Testis (tissue), 3 donors: Measurements from ENCODE around the gene STIP1. TPM values are rescaled to one million over a fixed set of nuclear protein-coding genes. Genes with fewer than 3 reads are reported as not detected.

Experiments used
- DNase-seq: peaks from one replicate; pipeline ENCODE4 v3.0.0-alpha.2; 2019
- H3K27ac ChIP-seq, 2 donors: fragments of 200-600 bp; sonication (generic); one replicate each; pipeline ENCODE4 v1.5.1; 2019
- H3K27me3 ChIP-seq: fragments of 200-600 bp; sonication (generic); one replicate; pipeline ENCODE4 v1.5.1; 2019
- H3K36me3 ChIP-seq: fragments of 200-600 bp; sonication (generic); one replicate; pipeline ENCODE4 v1.5.1; 2017; ENCODE audit warnings: low read depth; ENCODE audit errors: missing control alignments
- H3K4me1 ChIP-seq: fragments of 200-600 bp; sonication (generic); one replicate; pipeline ENCODE4 v1.5.1; 2019
- H3K4me3 ChIP-seq, 2 donors: fragments of 200-600 bp; sonication (generic); one replicate each; pipeline ENCODE4 v1.5.1; 2017 to 2019
- H3K9me3 ChIP-seq: fragments of 200-600 bp; sonication (generic); one replicate; pipeline ENCODE4 v1.5.1; 2017
- POLR2A ChIP-seq: fragments of 450-650 bp; IDR thresholded peaks from one replicate; pipeline ENCODE4 v1.6.1; 2017; ENCODE audit warnings: antibody characterized with exemption, mild to moderate bottlenecking, moderate library complexity
- WGBS, 2 donors: methylation state at CpG; one replicate each; pipeline ENCODE4 v1.1.5; 2018; 5-methylcytosine and 5-hydroxymethylcytosine counted together
- intact Hi-C: fragments of 100-400 bp; cut with DNase I; formaldehyde crosslinking; loops from one replicate; pipeline ENCODE4 v1.15.1; 2023; ENCODE audit warnings: low total_unique reads
- polyA plus RNA-seq: library from polyadenylated mRNA; stranded (reverse); fragments of 350-450 nt; fragmentation: Illumina TruSeq; extraction: RNeasy Lipid Tissue Mini Kit (QIAGEN cat#74804); gene quantifications from one replicate; pipeline ENCODE4 v1.2.3, GENCODE V29; 2014; ENCODE audit warnings: low read depth, low replicate concordance; ENCODE audit not compliant: insufficient read depth
- total RNA-seq, 2 donors: library from RNA; depleted of rRNA; stranded (reverse); fragments of >200 nt; gene quantifications; one replicate each; pipeline ENCODE4 v1.2.3, GENCODE V29; 2016
- TF ChIP-seq, protein P1 (sequence below), 3 experiments: fragments of 450-650 bp in 2 of 3; fragments of 200-600 bp in 1 of 3; sonication (generic) in 1 of 3; IDR thresholded peaks; one replicate each; pipeline ENCODE4 v1.5.1; 2016 to 2019; ENCODE audit warnings: antibody characterized with exemption in 3 of 3, mild to moderate bottlenecking in 2 of 3, moderate library complexity in 1 of 3

The STIP1 gene
- total and polyA plus RNA-seq, 3 donors from 2014 or later = 221 to 267 (median 247) TPM

- TF ChIP-seq, protein P1, sequence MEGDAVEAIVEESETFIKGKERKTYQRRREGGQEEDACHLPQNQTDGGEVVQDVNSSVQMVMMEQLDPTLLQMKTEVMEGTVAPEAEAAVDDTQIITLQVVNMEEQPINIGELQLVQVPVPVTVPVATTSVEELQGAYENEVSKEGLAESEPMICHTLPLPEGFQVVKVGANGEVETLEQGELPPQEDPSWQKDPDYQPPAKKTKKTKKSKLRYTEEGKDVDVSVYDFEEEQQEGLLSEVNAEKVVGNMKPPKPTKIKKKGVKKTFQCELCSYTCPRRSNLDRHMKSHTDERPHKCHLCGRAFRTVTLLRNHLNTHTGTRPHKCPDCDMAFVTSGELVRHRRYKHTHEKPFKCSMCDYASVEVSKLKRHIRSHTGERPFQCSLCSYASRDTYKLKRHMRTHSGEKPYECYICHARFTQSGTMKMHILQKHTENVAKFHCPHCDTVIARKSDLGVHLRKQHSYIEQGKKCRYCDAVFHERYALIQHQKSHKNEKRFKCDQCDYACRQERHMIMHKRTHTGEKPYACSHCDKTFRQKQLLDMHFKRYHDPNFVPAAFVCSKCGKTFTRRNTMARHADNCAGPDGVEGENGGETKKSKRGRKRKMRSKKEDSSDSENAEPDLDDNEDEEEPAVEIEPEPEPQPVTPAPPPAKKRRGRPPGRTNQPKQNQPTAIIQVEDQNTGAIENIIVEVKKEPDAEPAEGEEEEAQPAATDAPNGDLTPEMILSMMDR (IDR thresholded peaks at IDR 0.05) = no peak
- TF ChIP-seq POLR2A = no peak
Measured at GRCh38 chr11:64164392-64165312, 21.3 kb upstream of the STIP1 start.

DNA sequence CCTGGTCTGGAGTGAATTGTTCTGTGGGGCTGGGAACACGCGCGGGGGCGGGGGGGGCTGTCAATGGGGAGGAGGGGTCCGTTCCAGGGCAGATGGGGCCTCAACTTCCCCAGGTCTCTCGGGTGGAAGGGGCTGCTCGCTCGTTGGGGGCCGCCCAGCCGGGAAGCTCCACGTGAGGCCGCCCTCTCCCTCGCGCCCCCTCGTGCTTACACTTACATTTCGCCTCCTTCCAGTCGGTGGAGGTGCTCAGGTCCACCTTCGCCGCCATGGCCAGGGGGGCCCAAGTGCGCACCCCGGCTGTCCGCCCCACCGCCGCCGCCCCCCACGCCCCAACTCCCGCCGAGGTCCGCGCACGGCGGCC lies 20.5 kb upstream of the STIP1 start:
- DNase-seq = no peak
- peaks cover 9% of the 10 kb centered on the region for H3K4me1 ChIP-seq
- TF ChIP-seq, protein P1 (IDR thresholded peaks at IDR 0.05) = no peak
- 0% methylated on average over 21 of the region's 32 CpGs; no CpG with 5 or more reads in 1 of the 2 donors for WGBS, 2 donors
- no peaks in the 10 kb centered on the region for H3K27me3 ChIP-seq
- H3K27ac ChIP-seq = peak overlapping the region; percentile 56 to 71
- intact Hi-C loops = no loop called here
- no peaks in the 10 kb centered on the region for H3K36me3 ChIP-seq
- peak overlapping the region; percentile 67 to 71 for H3K4me3 ChIP-seq
- H3K9me3 ChIP-seq = no peaks in the 10 kb centered on the region

More at GRCh38 chr11:64164392-64165312, 21.3 kb upstream of the STIP1 start:
- no peak overlapping the region for H3K27ac ChIP-seq
- WGBS, 2 donors = 54% methylated on average over 8 to 20 of the region's 20 CpGs
- no peaks in the 10 kb centered on the region for H3K36me3 ChIP-seq
- no peaks in the 10 kb centered on the region for H3K9me3 ChIP-seq
- peak overlapping the region in 1 of 2 donors; percentile 67 for H3K4me3 ChIP-seq
- intact Hi-C loops = no loop called here
- H3K4me1 ChIP-seq = peaks cover 9% of the 10 kb centered on the region
- no peaks in the 10 kb centered on the region for H3K27me3 ChIP-seq
- no peak for DNase-seq

- 0 to 1% methylated on average over 18 to 77 of the region's 92 CpGs for WGBS, 2 donors
- no peaks in the 10 kb centered on the region for H3K27me3 ChIP-seq
- DNase-seq = peak; percentile 86
Measured at GRCh38 chr11:64165842-64166635, 19.9 kb upstream of the STIP1 start, which contains the start of gene MACROD1. TSS of gene MACROD1 (minus strand) at chr11:64166113. CDS start at chr11:64165994, 119 bp downstream.

DNA sequence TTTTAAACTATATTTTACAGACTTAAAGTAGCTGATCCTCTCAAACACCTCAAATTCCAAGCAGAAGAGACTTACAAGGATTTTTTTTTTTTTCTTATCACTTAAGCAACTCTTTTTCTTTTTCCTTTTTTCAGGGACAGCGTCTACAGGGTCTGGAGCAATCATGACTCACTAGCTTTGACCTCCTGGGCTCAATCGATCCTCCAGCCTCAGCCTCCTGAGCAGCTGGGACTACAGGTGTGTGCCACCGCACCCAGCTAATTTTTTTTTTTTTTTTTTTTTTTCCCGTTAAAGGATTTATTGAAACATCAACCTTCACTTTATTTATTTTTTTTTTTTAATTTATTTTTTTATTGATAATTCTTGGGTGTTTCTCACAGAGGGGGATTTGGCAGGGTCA lies 15.6 kb upstream of the STIP1 start:
- intact Hi-C loops = no loop called here
- no peak overlapping the region for H3K27ac ChIP-seq
- no peaks in the 10 kb centered on the region for H3K27me3 ChIP-seq
- H3K36me3 ChIP-seq = no peaks in the 10 kb centered on the region
- H3K9me3 ChIP-seq = no peaks in the 10 kb centered on the region
- peaks cover under 1% of the 10 kb centered on the region for H3K4me1 ChIP-seq
- no peak for DNase-seq
- no peak for TF ChIP-seq POLR2A
- TF ChIP-seq, protein P1 (IDR thresholded peaks at IDR 0.05) = no peak
- WGBS, 2 donors = 89% methylated on average over 4 of the region's 4 CpGs
- no peak overlapping the region for H3K4me3 ChIP-seq

More at GRCh38 chr11:64165842-64166635, 19.9 kb upstream of the STIP1 start, which contains the start of gene MACROD1:
- peak within 1 kb of the TSS; percentile 56 to 71 for H3K27ac ChIP-seq
- H3K4me3 ChIP-seq = peak within 1 kb of the TSS; percentile 67 to 71
- H3K9me3 ChIP-seq = no peaks in the 10 kb centered on the region
- H3K4me1 ChIP-seq = peaks cover 9% of the 10 kb centered on the region
- intact Hi-C loops = no loop called here
- no peaks in the 10 kb centered on the region for H3K36me3 ChIP-seq
- TF ChIP-seq POLR2A = no peak
- TF ChIP-seq, protein P1 (IDR thresholded peaks at IDR 0.05) = no peak
